OCI-LY3 (cell line): ENCODE results near the gene KLHDC9.

Source experiments
- H2AFZ ChIP-seq: fragments of 200-600, 300-600 bp; shearing (Covaris generic); 2 replicates; pipeline ENCODE4 v1.6.0; 2014; ENCODE audit warnings: antibody characterized with exemption, low read depth, low read length
- H3K27ac ChIP-seq: fragments of 200-600, 300-600 bp; sonication (generic); 2 replicates; pipeline ENCODE4 v1.5.1; 2014; ENCODE audit warnings: mild to moderate bottlenecking, low read length, moderate library complexity, mixed read lengths
- H3K27me3 ChIP-seq: fragments of 200-600, 300-600 bp; sonication (generic); 2 replicates; pipeline ENCODE4 v1.6.1; 2014; ENCODE audit warnings: low read depth, low read length, mixed read lengths
- H3K36me3 ChIP-seq: fragments of 200-600, 300-600 bp; sonication (generic); replicated peaks from 2 replicates; pipeline ENCODE3; 2014; ENCODE audit warnings: low read depth, low read length, mixed read lengths
- H3K4me1 ChIP-seq: fragments of 300-600, 200-600 bp; sonication (generic); 2 replicates; pipeline ENCODE4 v1.6.1; 2014; ENCODE audit warnings: low read length, mixed read lengths
- H3K4me2 ChIP-seq: fragments of 200-600, 300-600 bp; sonication (generic); 2 replicates; pipeline ENCODE4 v1.6.1; 2014; ENCODE audit warnings: low read length, mixed read lengths
- H3K4me3 ChIP-seq: fragments of 300-600, 200-600 bp; sonication (generic); 2 replicates; pipeline ENCODE4 v1.5.1; 2014; ENCODE audit warnings: antibody characterized with exemption, mild to moderate bottlenecking, low read length, moderate library complexity
- H3K79me2 ChIP-seq: fragments of 300-600, 200-600 bp; shearing (Covaris generic); 2 replicates; pipeline ENCODE4 v1.6.1; 2014; ENCODE audit warnings: mild to moderate bottlenecking, low read length, mixed read lengths
- H3K9ac ChIP-seq: fragments of 300-600, 200-600 bp; shearing (Covaris generic); 2 replicates; pipeline ENCODE4 v1.6.0; 2014; ENCODE audit warnings: mild to moderate bottlenecking, low read length, moderate library complexity
- H3K9me3 ChIP-seq: fragments of 200-600, 300-600 bp; shearing (Covaris generic); 2 replicates; pipeline ENCODE4 v1.6.1; 2014; ENCODE audit warnings: low read length, mixed read lengths; ENCODE audit not compliant: insufficient read depth
- H4K20me1 ChIP-seq: fragments of 200-600, 300-600 bp; sonication (generic); 2 replicates; pipeline ENCODE4 v1.6.1; 2016; ENCODE audit warnings: low read length, mixed read lengths; ENCODE audit not compliant: insufficient read depth
- CTCF ChIP-seq: fragments of 200-600, 300-600 bp; sonication (generic); IDR thresholded peaks from 2 replicates; pipeline ENCODE4 v1.5.1; 2014; ENCODE audit warnings: antibody characterized with exemption, low read length, low read depth
- EZH2phosphoT487 ChIP-seq: fragments of 200-600 bp; shearing (Covaris generic); IDR thresholded peaks from 2 replicates; pipeline ENCODE4 v1.6.1; 2018; ENCODE audit warnings: antibody characterized with exemption, mixed run types, low read depth

Gene KLHDC9

GRCh38 chr1:161140755-161141400 is 42.7 kb downstream of the KLHDC9 start:
- H4K20me1 ChIP-seq = no peaks in the 10 kb centered on the region
- H3K4me3 ChIP-seq = no peak overlapping the region
- H3K9ac ChIP-seq = no peak overlapping the region
- H3K4me2 ChIP-seq = no peak overlapping the region
- H3K27ac ChIP-seq = no peak overlapping the region
- H3K4me1 ChIP-seq = no peaks in the 10 kb centered on the region
- no peak overlapping the region for H2AFZ ChIP-seq
- H3K79me2 ChIP-seq = no peaks in the 10 kb centered on the region
- H3K27me3 ChIP-seq = no peaks in the 10 kb centered on the region
- H3K36me3 ChIP-seq = no peaks in the 10 kb centered on the region
- TF ChIP-seq EZH2phosphoT487 = no peak
- TF ChIP-seq CTCF = no peak
- no peaks in the 10 kb centered on the region for H3K9me3 ChIP-seq

- Histone ChIP-seq H3K36me3 (no peaks in the 10 kb centered on the region), H3K9ac (no peak overlapping the region)
- no peak for TF ChIP-seq CTCF
- no peak for TF ChIP-seq EZH2phosphoT487
Observed at GRCh38 chr1:161145832-161146231, 47.7 kb downstream of the KLHDC9 start.

More at GRCh38 chr1:161145832-161146231, 47.7 kb downstream of the KLHDC9 start:
- Histone ChIP-seq H3K4me3 (no peak overlapping the region), H3K9me3 (no peaks in the 10 kb centered on the region), H3K4me1 (no peaks in the 10 kb centered on the region), H3K79me2 (no peaks in the 10 kb centered on the region), H2AFZ (no peak overlapping the region), H3K4me2 (no peak overlapping the region), H3K27ac (no peak overlapping the region), H3K27me3 (no peaks in the 10 kb centered on the region), H4K20me1 (no peaks in the 10 kb centered on the region)
